ENCODE results near the gene FAM20A.

- TF ChIP-seq ZNF629 (tag by site-specific recombination; IDR thresholded peaks at IDR 0.05) (no peak), CTCF (tag by site-specific recombination; IDR thresholded peaks at IDR 0.05) (no peak), ZNF121 (tag by site-specific recombination; IDR thresholded peaks at IDR 0.05) (no peak), ZFHX2 (tag by site-specific recombination; conservative IDR thresholded peaks at IDR 0.05) (no peak), YY1 (tag by site-specific recombination; IDR thresholded peaks at IDR 0.05) (no peak)
Measured at GRCh38 chr17:68572138-68572842, 28.9 kb downstream of the FAM20A start.

Measured in HEK293 (cell line).